ENCODE measurements around the gene SEMA4B. TPM values are rescaled to one million over a fixed set of nuclear protein-coding genes. Genes with fewer than 3 reads are reported as not detected.
"Not testable (repeated sequence)": the region's sequence is repeated elsewhere in the genome, so short reads cannot be mapped to it uniquely, and the experiment has no call there.

Gene SEMA4B
- total RNA-seq, 6 donors from 2014 or later = 47.6 to 81.3 (median 55.9) TPM

DNA sequence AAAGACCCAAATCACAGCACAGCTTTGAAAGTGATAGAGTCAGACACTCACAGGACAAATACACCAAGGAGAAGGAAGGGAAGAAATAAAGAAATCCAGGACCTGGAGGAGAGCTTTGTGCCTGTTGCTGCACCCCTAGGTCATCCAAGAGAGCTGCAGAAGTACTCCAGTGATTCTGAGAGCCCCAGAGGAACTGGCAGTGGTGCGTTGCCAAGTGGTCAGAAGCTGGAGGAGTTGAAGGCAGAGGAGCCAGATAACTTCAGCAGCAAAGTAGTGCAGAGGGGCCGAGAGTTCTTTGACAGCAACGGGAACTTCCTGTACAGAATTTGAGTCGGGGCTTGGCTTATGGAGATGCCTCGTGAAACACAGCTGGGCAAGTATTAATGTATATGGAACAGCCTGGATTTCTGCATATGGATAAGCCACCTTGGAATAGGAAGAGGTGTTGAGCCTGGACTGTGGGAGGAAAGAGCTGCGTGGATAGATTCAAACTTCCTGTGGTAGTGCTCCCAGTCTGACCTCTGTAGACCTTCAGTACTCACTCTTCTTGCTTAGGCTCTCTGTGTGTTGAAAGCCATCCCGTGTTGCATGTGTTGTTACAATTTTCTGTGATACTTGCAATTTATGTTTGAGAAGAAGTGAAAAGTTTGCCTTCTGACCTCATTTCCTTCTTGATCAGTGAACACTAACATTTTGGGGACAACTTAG, 70.5 kb downstream of the SEMA4B start:
- no peak for ATAC-seq (ENCODE audit: low FRiP score in 2 of 2)
- no peaks in the 10 kb centered on the region for H3K9me3 ChIP-seq
- 67 to 74% methylated on average over 7 of the region's 7 CpGs for whole genome bisulfite sequencing, 2 donors
- no peak for DNase-seq
- peaks cover 0 to 62% (median 35%) of the 10 kb centered on the region in 4 donors for H3K36me3 ChIP-seq
- peaks cover 27 to 46% (median 38%) of the 10 kb centered on the region in 4 donors for H3K4me1 ChIP-seq
- TF ChIP-seq EP300 (IDR thresholded peaks at IDR 0.05) (no peak), POLR2A (IDR thresholded peaks at IDR 0.05) (no peak), POLR2AphosphoS5 (IDR thresholded peaks at IDR 0.05) (no peak)
- TF ChIP-seq, protein P1, sequence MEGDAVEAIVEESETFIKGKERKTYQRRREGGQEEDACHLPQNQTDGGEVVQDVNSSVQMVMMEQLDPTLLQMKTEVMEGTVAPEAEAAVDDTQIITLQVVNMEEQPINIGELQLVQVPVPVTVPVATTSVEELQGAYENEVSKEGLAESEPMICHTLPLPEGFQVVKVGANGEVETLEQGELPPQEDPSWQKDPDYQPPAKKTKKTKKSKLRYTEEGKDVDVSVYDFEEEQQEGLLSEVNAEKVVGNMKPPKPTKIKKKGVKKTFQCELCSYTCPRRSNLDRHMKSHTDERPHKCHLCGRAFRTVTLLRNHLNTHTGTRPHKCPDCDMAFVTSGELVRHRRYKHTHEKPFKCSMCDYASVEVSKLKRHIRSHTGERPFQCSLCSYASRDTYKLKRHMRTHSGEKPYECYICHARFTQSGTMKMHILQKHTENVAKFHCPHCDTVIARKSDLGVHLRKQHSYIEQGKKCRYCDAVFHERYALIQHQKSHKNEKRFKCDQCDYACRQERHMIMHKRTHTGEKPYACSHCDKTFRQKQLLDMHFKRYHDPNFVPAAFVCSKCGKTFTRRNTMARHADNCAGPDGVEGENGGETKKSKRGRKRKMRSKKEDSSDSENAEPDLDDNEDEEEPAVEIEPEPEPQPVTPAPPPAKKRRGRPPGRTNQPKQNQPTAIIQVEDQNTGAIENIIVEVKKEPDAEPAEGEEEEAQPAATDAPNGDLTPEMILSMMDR (IDR thresholded peaks at IDR 0.05) = no peak
- H3K27ac ChIP-seq = no peak overlapping the region
- H3K4me3 ChIP-seq = no peak overlapping the region
- H3K27me3 ChIP-seq = no peaks in the 10 kb centered on the region

DNA sequence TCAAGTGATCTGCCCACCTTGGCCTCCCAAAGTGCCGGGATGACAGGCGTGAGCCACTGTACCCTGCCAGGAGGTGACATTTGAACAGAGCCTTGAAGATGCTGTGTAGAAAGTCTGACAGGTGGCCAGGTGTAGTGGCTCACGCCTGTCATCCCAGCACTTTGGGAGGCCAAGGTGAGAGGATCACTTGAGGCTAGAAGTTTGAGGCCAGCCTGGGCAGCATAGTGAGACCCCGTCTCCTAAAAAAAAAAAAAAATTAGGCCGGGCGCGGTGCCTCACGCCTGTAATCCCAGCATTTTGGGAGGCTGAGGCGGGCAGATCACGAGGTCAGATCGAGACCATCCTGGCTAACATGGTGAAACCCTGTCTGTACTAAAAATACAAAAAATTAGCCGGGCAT, 77.3 kb downstream of the SEMA4B start:
- not testable (repeated sequence) for H3K27ac ChIP-seq; DNase-seq; H3K27me3 ChIP-seq; ATAC-seq (ENCODE audit: low FRiP score in 2 of 2); H3K4me1 ChIP-seq; H3K9me3 ChIP-seq; H3K4me3 ChIP-seq
- H3K36me3 ChIP-seq = peaks cover 0 to 20% (median 10%) of the 10 kb centered on the region in 4 donors
- WGBS, 2 donors = 96% methylated on average over 12 of the region's 12 CpGs

Small RNA genes within 50 kb of the gene (small RNA-seq; reads per million reads assigned to genes)
- gene RN7SL346P = 0 reads per million in 4 donors

Other genes starting within 250 kb of the SEMA4B start
- gene ZNF710, start 200.0 kb upstream of the SEMA4B start, total RNA-seq = 10 to 100 TPM; 26.0 to 51.3 (median 44.5) TPM
- 10 to 100 TPM; 41.5 to 72.1 (median 48.7) TPM for gene IDH2, start 98.9 kb upstream of the SEMA4B start, total RNA-seq
- 10 to 100 TPM; 40.9 to 89.6 (median 75.5) TPM for gene CIB1, start 32.6 kb downstream of the SEMA4B start, total RNA-seq
- 10 to 100 TPM in 3 of 6 donors, 1 to 10 TPM in 3; 7.2 to 27.2 (median 10.3) TPM for gene GDPGP1, start 32.9 kb downstream of the SEMA4B start, total RNA-seq
- under 1 TPM in 3 of 6 donors, not detected in 3; 0.39 to 0.89 (median 0.49) TPM for gene TTLL13, start 48.2 kb downstream of the SEMA4B start, total RNA-seq
- 10 to 100 TPM; 35.6 to 74.2 (median 62.6) TPM for gene NGRN, start 64.3 kb downstream of the SEMA4B start, total RNA-seq
- gene ZNF774, start 151.0 kb downstream of the SEMA4B start, total RNA-seq = 1 to 10 TPM in 5 of 6 donors, under 1 TPM in 1; 1.00 to 8.4 (median 3.4) TPM
- 100 to 1,000 TPM; 216 to 502 (median 344) TPM for gene IQGAP1, start 186.9 kb downstream of the SEMA4B start, total RNA-seq